HG02852 (cell line): ENCODE data around the gene PLXNB1.
"Not testable (repeated sequence)": the region's sequence is repeated elsewhere in the genome, so short reads cannot be mapped to it uniquely, and the experiment has no call there.

Experiments used
- ATAC-seq: cut with Tn5 transposase; IDR thresholded peaks from one replicate; pipeline ENCODE4 v1.9.1; 2021; ENCODE audit warnings: mild to moderate bottlenecking, moderate library complexity; ENCODE audit not compliant: unreplicated experiment

Gene PLXNB1

DNA sequence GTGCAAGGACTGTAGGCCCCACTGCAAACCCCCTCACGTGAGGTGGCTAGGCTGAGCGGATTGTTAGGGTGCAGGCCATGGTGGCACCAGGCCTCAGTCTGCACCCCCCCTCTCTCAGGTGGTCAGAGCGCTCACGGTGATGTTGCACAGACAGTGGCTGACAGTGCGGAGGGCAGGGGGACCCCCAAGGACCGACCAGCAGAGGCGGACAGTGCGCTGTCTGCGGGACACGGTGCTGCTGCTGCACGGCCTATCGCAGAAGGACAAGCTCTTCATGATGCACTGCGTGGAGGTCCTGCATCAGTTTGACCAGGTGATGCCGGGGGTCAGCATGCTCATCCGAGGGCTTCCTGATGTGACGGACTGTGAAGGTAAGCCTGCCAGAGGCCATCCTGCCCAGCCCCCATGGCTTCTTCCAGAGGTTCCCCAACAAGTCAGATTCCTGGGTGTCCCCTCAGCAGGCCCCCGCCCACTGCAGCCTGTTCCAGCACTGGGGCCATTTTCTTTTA lies 34.9 kb upstream of the PLXNB1 start:
- no peak for ATAC-seq

DNA sequence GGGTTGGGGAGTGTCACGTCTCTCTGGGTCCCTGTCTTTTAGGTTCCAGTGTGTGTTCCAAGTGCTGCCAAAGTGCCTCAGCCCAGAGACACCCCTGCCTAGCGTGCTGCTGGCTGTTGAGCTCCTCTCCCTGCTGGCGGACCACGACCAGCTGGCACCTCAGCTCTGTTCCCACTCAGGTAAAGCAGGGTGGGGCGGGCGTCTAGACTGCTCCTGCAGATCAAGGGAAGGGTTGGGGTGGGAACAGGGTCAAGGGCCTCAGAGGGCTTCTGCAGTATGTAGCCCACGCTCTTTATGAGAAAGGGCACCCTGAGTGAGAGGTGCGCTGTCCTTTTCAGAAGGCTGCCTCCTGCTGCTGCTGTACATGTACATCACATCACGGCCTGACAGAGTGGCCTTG lies 33.8 kb upstream of the PLXNB1 start:
- ATAC-seq: no peak

- not testable (repeated sequence) for ATAC-seq
Measured at GRCh38 chr3:48461767-48462166, 31.9 kb upstream of the PLXNB1 start.

DNA sequence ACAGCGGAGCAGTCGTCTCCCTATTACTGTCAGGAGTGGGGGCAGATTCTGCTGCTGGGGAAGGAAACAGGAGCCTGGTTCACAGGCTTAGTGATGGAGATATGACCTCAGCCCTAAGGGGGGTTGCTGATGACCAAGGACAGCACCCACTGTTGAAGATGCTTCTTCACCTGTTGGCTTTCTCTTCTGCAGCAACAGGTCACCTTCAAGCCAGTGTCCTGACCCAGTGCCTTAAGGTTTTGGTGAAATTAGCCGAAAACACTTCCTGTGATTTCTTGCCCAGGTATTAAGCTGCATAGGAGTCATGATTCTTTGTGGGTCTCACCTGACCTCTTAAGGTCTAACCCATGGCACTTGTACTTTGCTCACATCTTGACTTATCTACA lies 30.6 kb upstream of the PLXNB1 start:
- no peak for ATAC-seq

- ATAC-seq: no peak
Measured at GRCh38 chr3:48459773-48460516, 30.1 kb upstream of the PLXNB1 start.

- ATAC-seq: no peak
Measured at GRCh38 chr3:48459331-48459730, 29.4 kb upstream of the PLXNB1 start.

DNA sequence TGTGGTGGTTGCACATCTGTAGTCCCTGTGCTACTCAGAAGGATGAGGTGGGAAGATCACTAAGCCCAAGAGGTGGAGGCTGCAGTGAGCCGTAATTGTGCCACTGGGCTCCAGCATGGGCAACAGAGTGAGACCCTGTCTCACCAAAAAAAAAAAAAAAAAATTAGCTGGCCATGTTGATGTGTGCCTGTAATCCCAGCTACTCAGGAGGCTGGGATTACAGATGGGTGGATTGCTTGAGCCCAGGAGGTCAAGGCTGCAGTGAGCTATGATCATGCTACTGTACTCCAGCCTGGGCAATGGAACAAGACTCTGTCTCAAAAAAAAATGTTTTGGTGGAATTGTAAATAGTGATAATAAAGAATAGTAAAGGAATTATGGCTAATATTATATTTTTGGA lies 26.6 kb upstream of the PLXNB1 start:
- no peak for ATAC-seq

DNA sequence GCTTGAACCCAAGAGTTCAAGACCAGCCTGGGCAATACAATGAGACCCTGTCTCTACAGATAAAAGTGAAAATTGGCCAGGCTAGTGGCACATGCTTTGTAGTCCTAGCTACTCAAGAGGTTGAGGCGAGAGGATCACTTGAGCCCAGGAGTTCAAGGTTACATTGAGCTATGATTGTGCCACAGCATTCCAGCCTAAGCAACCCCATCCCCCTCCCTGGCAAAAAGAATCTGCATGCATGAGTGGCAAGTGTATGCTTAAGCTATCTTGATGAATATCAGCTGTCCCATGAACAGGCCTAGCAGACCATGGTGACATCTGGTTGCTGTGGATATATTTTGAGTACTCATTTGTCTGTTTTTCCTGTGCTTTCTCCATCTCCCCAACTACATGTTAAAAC lies 21.4 kb upstream of the PLXNB1 start:
- ATAC-seq: no peak

DNA sequence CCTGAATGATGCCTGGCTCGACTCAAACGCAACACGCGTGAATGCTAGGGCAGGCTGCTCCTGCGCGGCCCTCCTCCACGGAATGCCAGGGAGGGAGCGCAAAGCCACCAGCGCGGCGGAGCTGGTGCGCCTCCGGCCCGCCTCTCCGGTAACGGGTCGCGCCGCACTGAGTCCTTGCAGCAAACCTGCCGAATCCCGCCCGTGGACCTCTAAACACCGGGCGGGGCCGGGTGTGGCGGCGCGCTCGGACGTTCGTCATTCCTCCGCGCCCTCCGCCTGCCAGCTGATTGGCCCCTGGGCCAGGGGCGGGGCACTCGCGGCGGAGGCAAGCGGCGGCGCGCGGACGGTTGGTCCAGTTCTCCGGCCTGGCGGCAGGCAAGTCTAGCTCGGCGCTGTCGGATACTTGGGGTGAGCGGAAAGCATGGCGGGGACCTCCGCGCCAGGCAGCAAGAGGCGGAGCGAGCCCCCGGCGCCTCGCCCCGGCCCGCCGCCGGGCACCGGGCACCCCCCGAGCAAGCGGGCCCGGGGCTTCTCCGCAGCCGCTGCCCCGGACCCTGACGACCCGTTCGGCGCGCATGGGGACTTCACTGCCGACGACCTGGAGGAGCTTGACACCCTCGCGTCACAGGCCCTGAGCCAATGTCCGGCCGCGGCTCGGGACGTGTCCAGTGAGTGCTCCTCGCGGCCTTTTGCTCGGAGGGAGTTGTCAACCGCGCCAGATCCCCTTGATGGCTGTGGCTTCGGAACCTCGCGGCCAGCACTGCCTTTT lies 16.7 kb upstream of the PLXNB1 start, which contains the start of gene ATRIP:
Gene ATRIP, plus strand, starts transcription at position 313 of the 769 bp plus-strand sequence. Its CDS starts 109 bp downstream, at position 422.
- peak; percentile 79 for ATAC-seq

- ATAC-seq: no peak
Measured at GRCh38 chr3:48446043-48446424, 16.1 kb upstream of the PLXNB1 start.

- ATAC-seq: no peak
Measured at GRCh38 chr3:48445277-48445882, 15.5 kb upstream of the PLXNB1 start.

GRCh38 chr3:48441940-48442339 lies 12.1 kb upstream of the PLXNB1 start:
- ATAC-seq: no peak

DNA sequence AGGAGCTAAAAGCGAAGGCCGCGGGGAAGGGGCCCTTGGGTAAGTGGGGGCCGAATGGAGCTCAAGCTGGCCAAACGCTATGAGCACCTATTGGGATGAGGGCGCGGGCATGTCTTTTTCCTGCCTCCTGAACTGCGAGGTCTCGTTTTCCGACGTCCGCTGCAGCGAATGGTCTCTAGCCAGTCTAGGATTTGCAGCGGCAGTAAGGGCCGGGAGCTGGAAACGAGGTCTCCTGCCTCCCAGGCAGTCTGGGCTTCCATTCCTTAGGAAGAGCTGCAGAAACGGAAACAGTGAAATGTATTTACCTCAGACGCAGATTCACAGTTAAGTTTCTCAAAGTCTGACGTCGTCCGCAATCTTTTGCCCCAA lies 10.7 kb upstream of the PLXNB1 start:
- ATAC-seq: no peak

GRCh38 chr3:48439820-48440589 lies 10.1 kb upstream of the PLXNB1 start, which contains the start of the genes CCDC51 and TMA7:
Gene CCDC51 (minus strand): TSS chr3:48440119. CDS start chr3:48435128, 4,991 bp downstream.
Gene TMA7 (plus strand): TSS chr3:48440257. CDS start chr3:48440297, 40 bp downstream.
- peak; percentile 94 for ATAC-seq

- no peak for ATAC-seq
Measured at GRCh38 chr3:48437812-48438211, 7.9 kb upstream of the PLXNB1 start.

GRCh38 chr3:48436855-48437254 lies 7.0 kb upstream of the PLXNB1 start:
- ATAC-seq: no peak

DNA sequence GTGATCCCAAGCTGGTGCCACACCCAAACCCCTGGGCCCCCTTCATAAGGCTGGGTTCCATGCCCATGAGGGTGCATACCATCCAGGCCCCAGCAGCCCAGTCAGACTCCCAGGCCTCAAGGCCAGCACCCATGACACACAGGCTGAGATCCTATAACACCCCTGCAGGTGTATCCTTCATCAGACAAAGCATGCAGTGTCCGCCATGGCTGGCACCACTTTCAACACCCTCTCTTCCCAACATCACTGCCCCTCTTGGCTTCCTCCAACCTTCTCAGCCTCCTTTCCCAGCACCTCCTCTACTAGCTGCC lies 6.5 kb upstream of the PLXNB1 start:
- ATAC-seq: no peak

DNA sequence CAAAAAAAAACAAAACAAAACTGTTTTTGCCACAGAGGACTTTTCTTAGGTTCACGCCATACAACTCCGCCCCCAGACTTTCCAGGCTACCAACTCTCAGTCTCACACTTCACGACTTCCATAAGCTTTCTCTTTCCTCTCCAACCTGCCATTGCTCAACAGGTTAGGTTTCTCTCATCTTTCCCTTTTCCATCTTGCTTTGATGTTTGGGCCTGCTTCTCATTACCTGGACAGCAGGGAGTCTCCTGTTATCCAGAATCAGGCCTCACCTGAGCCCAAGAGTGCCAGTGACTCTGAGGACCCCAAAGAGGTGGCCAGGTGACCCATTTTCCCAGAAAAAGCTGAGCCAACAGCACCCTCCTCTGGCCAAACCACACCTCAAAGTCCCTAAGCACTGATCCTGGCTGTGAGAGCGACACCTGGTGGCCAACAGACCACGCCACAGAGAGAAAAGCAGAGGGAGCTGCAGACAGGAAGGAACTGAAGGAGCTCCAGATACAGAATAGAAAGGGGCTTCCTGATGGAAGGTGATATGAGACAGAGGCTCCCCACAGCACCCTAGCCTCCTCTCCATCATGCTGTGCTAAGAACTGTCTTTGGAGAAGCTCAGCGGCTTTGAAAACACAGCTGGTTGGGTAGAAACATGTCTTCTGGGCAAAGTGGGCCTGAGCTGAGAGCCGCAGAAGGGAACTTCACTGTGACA lies 6.0 kb upstream of the PLXNB1 start:
- no peak for ATAC-seq

DNA sequence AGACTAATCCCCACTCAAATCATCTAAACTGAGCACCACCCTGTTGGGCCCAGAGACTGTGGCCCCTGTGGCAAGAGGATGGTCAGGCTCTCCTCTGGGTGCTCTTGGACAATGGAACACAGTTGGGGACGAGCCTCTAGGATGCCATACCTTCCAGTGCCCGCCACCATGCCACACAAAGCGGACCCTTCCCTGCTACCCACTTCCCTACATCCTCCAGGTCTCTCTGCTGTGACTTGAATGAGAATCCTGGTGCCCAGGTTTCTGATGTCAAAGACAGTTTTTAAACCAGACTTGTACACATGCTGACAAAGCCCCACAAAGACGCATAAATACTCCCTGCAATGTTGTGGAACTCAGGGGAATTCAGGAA lies 5.3 kb upstream of the PLXNB1 start:
- no peak for ATAC-seq

- ATAC-seq: no peak
Measured at GRCh38 chr3:48434591-48435222, 4.8 kb upstream of the PLXNB1 start.
